K562 (cell line): ENCODE data around the gene PRPH2. TPM values are rescaled to one million over a fixed set of nuclear protein-coding genes. Genes with fewer than 3 reads are reported as not detected.

ENCODE experiments used
- AFF1 ChIP-seq, 2 experiments: fragments of 450-650 bp; IDR thresholded peaks; 2 replicates each; pipeline ENCODE4 v1.6.1; 2018; ENCODE audit warnings: mild to moderate bottlenecking in 2 of 2, low read depth in 1 of 2; ENCODE audit not compliant: partially characterized antibody in 2 of 2
- CBFB ChIP-seq: sonication (generic); formaldehyde crosslinking; IDR thresholded peaks from 2 replicates; pipeline ENCODE4 v1.4.0; 2020; ENCODE audit warnings: mild to moderate bottlenecking, missing genetic modification reagents
- DEAF1 ChIP-seq: fragments of 450-650 bp; formaldehyde crosslinking; IDR thresholded peaks from 2 replicates; pipeline ENCODE4 v1.4.0; 2020; ENCODE audit warnings: mild to moderate bottlenecking, moderate library complexity
- EP300 ChIP-seq: IDR thresholded peaks from 2 replicates; pipeline ENCODE4 v1.6.1; 2012; ENCODE audit warnings: low read length, improper control_type of control experiment
- EP400 ChIP-seq: fragments of 450-650 bp; IDR thresholded peaks from 2 replicates; pipeline ENCODE4 v1.6.1; 2017; ENCODE audit warnings: antibody characterized with exemption, mild to moderate bottlenecking, moderate library complexity
- ETS1 ChIP-seq: conservative IDR thresholded peaks from 2 replicates; pipeline ENCODE4 v1.6.1; 2011; ENCODE audit warnings: low read depth, mild to moderate bottlenecking, low read length; ENCODE audit not compliant: control insufficient read depth
- ETV6 ChIP-seq, 3 experiments: fragments of 150-350 bp in 1 of 3; sonication (generic) in 1 of 3; formaldehyde crosslinking in 1 of 3; IDR thresholded peaks; 2 replicates each; pipeline versions ENCODE4 v1.6.1 to v1.8.0; 2014 to 2022; ENCODE audit warnings: borderline replicate concordance in 2 of 3, low read depth in 2 of 3, antibody characterized with exemption in 1 of 3, low read length in 1 of 3, mild to moderate bottlenecking in 1 of 3, missing genetic modification reagents in 1 of 3
- FOXM1 ChIP-seq, 2 experiments: fragments of 450-650 bp in 1 of 2; sonication (generic) in 1 of 2; formaldehyde crosslinking in 1 of 2; IDR thresholded peaks; 2 replicates each; pipeline versions ENCODE4 v1.6.1 to v1.9.0; 2017 to 2022; ENCODE audit warnings: low read depth in 2 of 2, mild to moderate bottlenecking in 2 of 2, missing genetic modification reagents in 1 of 2, moderate library complexity in 1 of 2
- GTF3C2 ChIP-seq: IDR thresholded peaks from 3 replicates; pipeline ENCODE4 v1.6.1; 2011; ENCODE audit warnings: borderline replicate concordance, mild to moderate bottlenecking, moderate library complexity; ENCODE audit not compliant: insufficient read length; ENCODE audit errors: extremely low read depth
- HMBOX1 ChIP-seq: sonication (generic); IDR thresholded peaks from 2 replicates; pipeline ENCODE4 v1.6.1; 2016
- HNRNPUL1 ChIP-seq: fragments of 200-400 bp; formaldehyde crosslinking; IDR thresholded peaks from 2 replicates; pipeline ENCODE4 v1.6.1; 2017; ENCODE audit warnings: low read length
- NR3C1 ChIP-seq: sonication (generic); formaldehyde crosslinking; IDR thresholded peaks from 2 replicates; pipeline ENCODE4 v1.8.1; 2022; ENCODE audit warnings: missing genetic modification reagents
- PYGO2 ChIP-seq: fragments of 450-650 bp; IDR thresholded peaks from 2 replicates; pipeline ENCODE4 v1.6.1; 2016; ENCODE audit warnings: mild to moderate bottlenecking, missing genetic modification characterization, moderate library complexity, missing compliant biosample characterization
- SMAD3 ChIP-seq: fragments of 450-650 bp; formaldehyde crosslinking; conservative IDR thresholded peaks from 2 replicates; pipeline ENCODE4 v1.4.0; 2020; ENCODE audit warnings: mild to moderate bottlenecking
- ZBED1 ChIP-seq: IDR thresholded peaks from 2 replicates; pipeline ENCODE4 v1.6.1; 2014
- ZFP1 ChIP-seq: fragments of 450-650 bp; formaldehyde crosslinking; IDR thresholded peaks from 2 replicates; pipeline ENCODE4 v1.4.0; 2020; ENCODE audit warnings: mild to moderate bottlenecking, mixed read lengths
- polyA plus RNA-seq, 8 experiments: library from polyadenylated mRNA; depleted of rRNA in 4 of 8; stranded (reverse) in 5 of 8; unstranded in 3 of 8; fragments of >200 nt; fragmentation: Nextera tagmentation in 2 of 8; fragmentation: Illumina TruSeq in 1 of 8; extraction: Ambion mirVana in 2 of 8; extraction: Trizol in 1 of 8; gene quantifications; 2 replicates each; pipeline versions ENCODE4 v1.2.1 to v1.2.3, GENCODE V29; 2011 to 2014; ENCODE audit warnings: inconsistent platforms in 1 of 8, missing spikeins in 1 of 8
- total RNA-seq, 7 experiments: library from RNA; depleted of rRNA in 6 of 7; stranded (reverse); fragments of >200 nt in 6 of 7; fragmentation: Illumina TruSeq in 2 of 7; extraction: Trizol in 2 of 7; gene quantifications; 2 replicates each; pipeline versions ENCODE4 v1.2.1 to v1.2.3, GENCODE V29; 2011 to 2021; ENCODE audit warnings: low replicate concordance in 1 of 7

Gene PRPH2
- total and polyA plus RNA-seq, 9 of the 15 experiments (the other 6 are each of a cell fraction or from before 2014, with no cell fraction given) = 0.03 to 0.11 (median 0.03) TPM; not detected in 5

GRCh38 chr6:42726485-42727086 lies 4.2 kb upstream of the PRPH2 start (continued):
- TF ChIP-seq AFF1 (IDR thresholded peaks at IDR 0.05; ENCODE audit: low read depth in 1 of 2, partially characterized antibody in 2 of 2) = peak; percentile 37 to 45
- TF ChIP-seq ZFP1 (CRISPR knock-in tag) = no peak
- TF ChIP-seq FOXM1 (IDR thresholded peaks at IDR 0.05; ENCODE audit: low read depth) = 0 out of 2 replicates have a peak, but pooled peaks have one; percentile 14
- TF ChIP-seq FOXM1 (CRISPR knock-in tag; IDR thresholded peaks at IDR 0.05; ENCODE audit: low read depth) = no peak
- TF ChIP-seq GTF3C2 = no peak
- TF ChIP-seq HNRNPUL1 = no peak
- TF ChIP-seq DEAF1 (CRISPR knock-in tag) = peak; percentile 97
- no peak for TF ChIP-seq ZBED1
- peak; percentile 27; the same call in 1 of the 2 replicates for TF ChIP-seq EP300
- TF ChIP-seq HMBOX1 = peak; percentile 49; the same call in 1 of the 2 replicates
- TF ChIP-seq PYGO2 (tag) = no peak
- no peak for TF ChIP-seq NR3C1 (CRISPR knock-in tag)
- no peak for TF ChIP-seq SMAD3
- peak; percentile 39 for TF ChIP-seq EP400
- TF ChIP-seq ETS1 = no peak
- no peak for TF ChIP-seq ETV6 (IDR thresholded peaks at IDR 0.05; ENCODE audit: borderline replicate concordance in 1 of 2, low read depth in 2 of 2, low read length in 1 of 2)
- TF ChIP-seq ETV6 (CRISPR knock-in tag; IDR thresholded peaks at IDR 0.05; ENCODE audit: borderline replicate concordance) = no peak
- no peak for TF ChIP-seq CBFB
